ENCODE measurements around the gene RXFP1.
A peak's percentile ranks its signal among the peaks of the same experiment; 100 is the strongest.
"Not testable (repeated sequence)": the region's sequence is repeated elsewhere in the genome, so short reads cannot be mapped to it uniquely, and the experiment has no call there.

The RXFP1 gene

DNA sequence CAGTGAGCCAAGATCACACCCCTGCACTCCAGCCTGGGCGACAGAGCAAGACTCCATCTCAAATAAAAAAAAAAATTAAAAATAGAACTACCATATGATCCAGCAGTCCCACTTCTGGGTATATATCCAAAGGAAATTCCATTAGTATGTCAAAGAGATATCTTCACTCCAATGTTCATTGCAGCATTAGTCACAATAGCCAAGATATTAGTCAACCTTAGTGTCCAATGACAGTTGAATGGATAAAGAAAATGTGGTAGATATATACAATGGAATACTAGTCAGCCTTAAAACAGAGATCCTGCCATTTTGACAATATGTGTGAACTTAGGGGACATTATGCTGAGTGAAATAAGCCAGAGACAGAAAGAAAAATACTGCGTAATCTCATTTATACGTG lies 100.6 kb downstream of the RXFP1 start:
- no peak for DNase-seq

GRCh38 chr4:158624889-158625478 lies 103.3 kb downstream of the RXFP1 start:
- DNase-seq = no peak

GRCh38 chr4:158625544-158625943 lies 103.9 kb downstream of the RXFP1 start:
- no peak for DNase-seq

DNA sequence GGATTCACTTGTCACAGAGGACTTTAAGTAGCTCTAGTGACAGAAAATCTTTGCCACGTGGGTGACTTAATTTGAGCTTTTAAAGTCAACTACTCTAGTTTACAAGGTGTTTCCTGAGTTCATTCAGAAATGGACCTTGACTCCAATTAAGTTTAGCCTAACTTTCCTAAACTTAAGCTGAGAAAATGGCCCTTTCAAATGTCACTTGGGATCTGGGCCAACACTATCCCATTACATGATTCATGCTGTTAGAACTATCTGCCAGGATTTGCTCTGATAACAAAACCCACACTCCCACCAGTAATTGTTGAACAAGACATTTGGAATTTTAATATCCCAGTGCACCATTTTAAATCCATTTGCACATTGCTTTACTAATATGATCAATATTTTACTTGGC lies 109.2 kb downstream of the RXFP1 start:
- no peak for DNase-seq

DNA sequence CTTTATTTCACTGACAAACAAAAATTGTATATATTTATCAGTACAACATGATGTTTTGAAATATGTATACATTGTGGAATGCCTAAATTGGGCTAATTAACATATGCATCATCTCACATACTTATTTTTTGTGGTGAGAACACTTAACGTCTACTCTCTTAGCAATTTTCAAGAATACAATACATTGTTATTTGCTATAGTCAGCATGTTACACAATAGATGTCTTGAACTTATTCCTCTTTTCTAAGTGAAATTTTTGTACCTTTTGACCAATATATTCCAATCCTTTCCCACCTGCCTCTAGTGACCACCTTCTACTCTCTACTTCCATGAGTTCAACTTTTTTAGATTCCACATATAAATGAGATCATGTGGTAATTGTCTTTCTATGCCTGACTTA lies 114.9 kb downstream of the RXFP1 start:
- no peak for DNase-seq

DNA sequence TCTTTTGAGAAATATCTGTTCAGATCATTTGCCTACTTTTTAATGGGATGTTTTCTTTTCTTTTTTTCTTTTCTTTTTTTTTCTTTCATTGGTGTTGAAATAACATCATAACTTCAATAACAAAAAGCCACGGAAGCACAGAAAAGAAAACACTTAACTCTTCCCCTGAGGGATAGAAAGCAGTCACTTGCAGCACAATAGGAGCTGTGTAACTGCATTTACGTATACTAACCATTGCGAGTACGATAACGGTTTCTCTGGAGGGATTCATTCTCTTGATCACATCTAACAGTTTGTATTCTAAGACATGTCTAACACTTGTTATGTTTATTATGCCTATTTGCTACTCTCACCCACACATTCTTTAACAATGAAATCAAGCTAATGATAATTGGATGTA lies 122.7 kb downstream of the RXFP1 start:
- DNase-seq = no peak

DNA sequence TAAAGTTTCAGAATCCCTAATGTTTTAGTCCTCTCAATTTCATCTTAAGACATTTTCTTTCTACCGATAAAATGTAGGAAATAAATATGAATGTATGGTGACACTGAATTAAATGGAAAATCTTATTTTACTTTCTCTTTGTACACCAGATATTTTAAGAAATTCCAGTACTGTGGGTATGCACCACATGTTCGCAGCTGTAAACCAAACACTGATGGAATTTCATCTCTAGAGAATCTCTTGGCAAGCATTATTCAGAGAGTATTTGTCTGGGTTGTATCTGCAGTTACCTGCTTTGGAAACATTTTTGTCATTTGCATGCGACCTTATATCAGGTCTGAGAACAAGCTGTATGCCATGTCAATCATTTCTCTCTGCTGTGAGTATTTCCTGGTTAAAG lies 123.1 kb downstream of the RXFP1 start:
- DNase-seq = no peak

GRCh38 chr4:158649111-158649680 lies 127.5 kb downstream of the RXFP1 start:
- no peak for DNase-seq

DNA sequence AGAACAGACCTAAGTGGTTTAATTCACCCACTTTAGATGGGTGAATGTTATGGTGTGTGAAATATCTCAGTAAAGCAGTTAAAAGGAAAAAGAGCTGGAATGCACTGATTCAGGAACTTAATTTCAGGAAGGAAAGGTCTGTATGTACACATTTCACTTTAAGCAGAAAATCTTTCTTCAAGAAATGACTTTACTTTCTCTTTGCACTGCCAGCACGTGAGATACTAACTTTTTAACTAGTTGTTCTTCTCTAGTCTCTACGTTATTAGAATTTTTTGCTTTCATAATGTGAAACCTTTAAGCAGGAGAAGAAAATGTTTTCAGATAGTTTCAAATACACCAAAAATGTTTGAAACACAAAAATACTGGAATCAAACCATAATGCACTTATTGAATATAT lies 131.2 kb downstream of the RXFP1 start:
- no peak for DNase-seq

- DNase-seq = no peak
Observed at GRCh38 chr4:158656439-158656838, 134.8 kb downstream of the RXFP1 start.

- no peak for DNase-seq
Observed at GRCh38 chr4:158657291-158657690, 135.6 kb downstream of the RXFP1 start.

DNA sequence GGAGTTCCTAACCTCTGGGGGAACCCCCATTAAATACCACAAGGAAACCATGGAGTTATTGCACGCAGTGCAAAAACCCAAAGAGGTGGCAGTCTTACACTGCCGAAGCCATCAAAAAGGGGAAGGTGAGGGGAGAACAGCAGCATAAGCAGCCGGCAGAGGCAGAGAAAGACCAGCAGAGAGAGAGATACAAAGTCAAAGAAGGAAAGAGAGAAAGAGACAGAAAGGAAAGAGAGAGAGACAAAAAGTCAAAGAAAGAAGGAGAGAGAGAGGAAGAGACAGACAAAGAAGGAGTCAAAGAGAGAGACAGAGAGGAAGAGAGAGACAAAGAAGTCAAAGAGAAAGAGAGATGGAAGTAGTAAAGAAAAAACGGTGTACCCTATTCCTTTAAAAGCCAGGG lies 141.6 kb downstream of the RXFP1 start:
- not testable (repeated sequence) for DNase-seq

DNA sequence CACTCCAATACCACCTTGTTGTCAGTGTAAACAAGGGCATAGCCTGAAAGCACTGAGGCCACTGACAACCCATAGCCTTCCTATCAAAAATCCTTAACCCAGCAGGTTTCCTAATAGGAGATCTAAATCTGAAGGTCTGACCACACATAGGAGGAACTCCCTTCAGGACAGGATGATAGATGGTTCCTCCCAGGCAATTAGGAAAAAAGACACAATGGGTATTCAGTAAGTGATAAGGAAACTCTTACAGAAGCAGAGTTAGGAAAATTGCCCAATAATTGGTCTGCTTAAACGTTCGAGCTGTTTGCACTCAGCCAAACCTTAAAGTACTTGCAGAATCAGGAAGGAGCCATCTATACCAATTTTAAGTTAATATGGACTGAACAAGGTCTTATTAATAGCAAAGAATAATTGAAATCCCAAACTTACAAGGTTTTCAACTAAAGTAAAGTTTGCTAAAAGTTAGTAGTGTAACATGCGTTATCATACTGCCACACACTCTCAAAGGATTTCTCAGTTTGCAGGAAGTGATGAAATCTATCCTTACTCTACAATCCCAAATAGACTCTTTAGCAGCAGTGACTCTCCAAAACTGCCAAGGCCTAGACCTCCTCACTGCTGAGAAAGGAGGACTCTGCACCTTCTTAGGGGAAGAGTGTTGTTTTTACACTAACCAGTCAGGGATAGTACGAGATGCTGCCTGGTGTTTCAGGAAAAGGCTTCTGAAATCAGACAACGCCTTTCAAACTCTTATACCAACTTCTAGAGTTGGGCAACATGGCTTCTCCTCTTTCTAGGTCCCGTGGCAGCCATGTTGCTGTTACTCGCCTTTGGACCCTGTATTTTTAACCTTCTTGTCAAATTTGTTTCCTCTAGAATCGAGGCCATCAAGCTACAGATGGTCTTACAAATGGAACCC lies 142.3 kb downstream of the RXFP1 start:
- not testable (repeated sequence) for DNase-seq

DNA sequence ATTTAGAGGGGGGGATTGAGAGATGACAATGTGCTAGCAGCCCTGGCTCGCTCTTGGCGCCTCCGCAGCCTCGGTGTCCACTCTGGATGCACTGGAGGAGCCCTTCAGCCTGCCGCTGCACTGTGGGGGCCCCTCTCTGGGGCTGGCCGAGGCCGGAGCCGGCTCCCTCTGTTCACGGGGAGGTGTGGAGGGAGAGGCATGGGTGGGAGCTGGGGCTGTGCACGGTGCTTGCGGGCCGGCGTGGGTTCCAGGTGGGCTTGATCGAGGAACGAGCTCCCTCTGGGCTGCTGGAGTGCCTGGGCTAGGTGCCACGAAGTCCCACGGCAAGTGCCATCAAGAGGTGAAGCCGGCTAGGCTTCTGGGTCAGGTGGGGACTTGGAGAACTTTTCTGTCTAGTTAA lies 143.1 kb downstream of the RXFP1 start:
- DNase-seq = no peak

DNA sequence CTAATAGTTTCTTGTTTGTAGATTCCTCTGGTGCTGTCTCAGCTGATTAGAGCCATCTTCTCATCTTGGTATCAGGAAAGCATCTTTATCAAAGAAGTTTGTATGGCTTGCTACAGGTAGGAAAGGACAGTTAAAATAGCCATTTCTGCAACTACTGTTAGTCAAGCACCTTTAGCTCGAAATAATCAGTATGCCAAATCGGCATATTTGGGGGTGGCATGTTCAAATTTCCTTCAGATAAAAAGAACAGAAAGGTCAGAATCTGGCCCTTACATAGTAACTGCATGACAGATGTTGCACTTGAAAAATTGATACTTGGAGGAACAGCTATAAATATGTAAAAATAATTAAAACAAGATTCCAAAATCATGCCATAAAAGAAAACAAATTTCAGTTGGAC lies 145.2 kb downstream of the RXFP1 start:
- DNase-seq = no peak

DNA sequence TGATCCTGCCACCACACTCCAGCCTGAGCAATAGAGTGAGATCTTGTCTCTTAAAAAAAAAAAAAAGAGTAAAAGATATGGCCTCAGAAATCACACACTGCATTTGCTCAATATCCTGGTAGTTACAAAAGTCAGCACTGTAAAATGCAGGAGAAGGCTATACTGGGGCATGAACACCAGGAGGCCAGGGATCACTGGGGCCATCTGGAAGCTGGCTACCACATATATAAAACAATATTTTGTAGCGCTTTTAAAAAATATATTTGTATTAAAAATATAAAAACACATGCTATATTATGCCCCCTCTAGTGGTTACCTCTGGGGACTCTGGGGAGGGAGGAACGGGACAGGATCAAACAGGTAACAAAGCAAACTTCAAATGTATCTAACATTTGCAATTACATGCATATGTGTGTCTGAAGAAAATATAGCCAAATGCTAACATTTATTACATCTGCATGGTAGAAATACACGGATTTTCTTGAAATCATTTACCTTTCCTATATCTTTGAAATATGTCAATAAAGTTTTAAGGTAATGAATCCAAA lies 146.0 kb downstream of the RXFP1 start:
- peak; percentile 3 for DNase-seq

DNA sequence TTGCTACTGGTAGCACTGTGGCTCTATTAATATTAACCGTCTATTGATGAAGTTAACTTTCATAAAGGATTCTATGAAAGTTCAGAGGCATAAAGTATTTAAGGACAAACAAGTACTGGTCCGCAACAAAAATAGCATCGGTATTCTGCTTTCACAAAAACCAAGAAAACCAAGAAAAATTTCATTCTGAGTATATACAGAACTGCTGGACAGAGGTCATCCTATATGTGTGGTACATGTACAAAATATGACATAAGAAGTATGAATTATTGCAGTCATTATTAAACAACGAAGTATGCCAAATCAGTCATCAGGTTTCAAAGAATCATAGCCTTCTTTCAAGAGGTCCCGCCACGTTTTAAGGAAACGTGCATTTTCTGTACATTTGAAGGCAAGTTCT lies 147.6 kb downstream of the RXFP1 start:
- DNase-seq = no peak

GRCh38 chr4:158670975-158671664 lies 149.4 kb downstream of the RXFP1 start:
- DNase-seq = peak; percentile 47

GRCh38 chr4:158671665-158671914 lies 149.9 kb downstream of the RXFP1 start, which contains the start of gene C4orf46:
TSS of gene C4orf46 (minus strand) at chr4:158671887. CDS start at chr4:158671801, 86 bp downstream.
- DNase-seq = no peak

- peak; percentile 95 for DNase-seq
Observed at GRCh38 chr4:158671915-158672806, 150.5 kb downstream of the RXFP1 start, which contains the start of gene ETFDH. TSS of gene ETFDH (plus strand) at chr4:158672296. CDS start at chr4:158672457, 161 bp downstream.

- DNase-seq = no peak
Observed at GRCh38 chr4:158673633-158674032, 152.0 kb downstream of the RXFP1 start.

DNA sequence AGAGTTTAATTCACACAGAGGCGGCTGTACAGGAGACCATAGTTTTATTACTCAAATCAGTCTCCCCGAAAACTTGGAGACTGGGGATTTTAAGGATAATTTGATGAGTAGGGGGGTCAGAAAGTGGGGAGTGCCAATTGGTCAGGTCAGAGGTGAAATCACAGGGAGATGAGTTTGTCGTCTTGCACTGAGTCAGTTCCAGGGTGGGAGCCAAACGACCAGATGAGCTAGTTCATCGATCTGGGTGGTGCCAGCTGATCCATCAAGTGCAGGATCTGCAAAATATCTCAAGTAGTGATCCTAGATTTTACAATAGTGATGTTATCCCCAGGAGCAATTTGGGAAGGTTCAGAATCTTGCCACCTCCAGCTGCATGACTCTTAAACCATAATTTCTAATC lies 154.4 kb downstream of the RXFP1 start:
- DNase-seq = no peak
